Prostate gland (tissue), 2 donors: ENCODE data around the gene SOX5. TPM values are rescaled to one million over a fixed set of nuclear protein-coding genes. Genes with fewer than 3 reads are reported as not detected.

Experiments
- DNase-seq: peaks from one replicate; pipeline ENCODE4 v3.0.0-alpha.2; 2019; ENCODE audit warnings: low spot score
- H3K27ac ChIP-seq, 2 donors: fragments of 200-600 bp; sonication (generic); 2 replicates each; pipeline ENCODE4 v1.5.1; 2017 to 2019
- H3K27me3 ChIP-seq: fragments of 200-600 bp; sonication (generic); replicated peaks from 2 replicates; pipeline ENCODE4 v1.5.1; 2019; ENCODE audit not compliant: insufficient read depth
- H3K36me3 ChIP-seq, 2 donors: fragments of 200-600 bp; sonication (generic); 1 replicate in 1 of 2; 2 replicates in 1 of 2; pipeline versions ENCODE4 v1.5.1 to v1.8.1; 2017 to 2019
- H3K4me1 ChIP-seq: fragments of 200-600 bp; sonication (generic); replicated peaks from 2 replicates; pipeline ENCODE4 v1.5.1; 2019
- H3K4me3 ChIP-seq, 2 donors: fragments of 200-600 bp; sonication (generic); 2 replicates each; pipeline ENCODE4 v1.5.1; 2017 to 2019
- H3K9me3 ChIP-seq: fragments of 200-600 bp; sonication (generic); 2 replicates; pipeline ENCODE4 v1.5.1; 2017
- CTCF ChIP-seq, 4 experiments: fragments of 200-600 bp in 2 of 4; fragments of 450-650 bp in 2 of 4; sonication (generic) in 2 of 4; IDR thresholded peaks; 1 replicate in 3 of 4; 2 replicates in 1 of 4; pipeline ENCODE4 v1.5.1; 2016 to 2019; ENCODE audit warnings: antibody characterized with exemption in 4 of 4, mild to moderate bottlenecking in 2 of 4, moderate library complexity in 2 of 4
- POLR2A ChIP-seq: fragments of 450-650 bp; IDR thresholded peaks from one replicate; pipeline ENCODE4 v1.6.1; 2016; ENCODE audit warnings: antibody characterized with exemption, mild to moderate bottlenecking
- POLR2AphosphoS5 ChIP-seq: sonication (generic); formaldehyde crosslinking; IDR thresholded peaks from one replicate; pipeline ENCODE4 v1.6.1; 2017; ENCODE audit warnings: antibody characterized with exemption
- WGBS: methylation state at CpG from one replicate; pipeline ENCODE4 v1.1.5; 2018; 5-methylcytosine and 5-hydroxymethylcytosine counted together
- intact Hi-C: fragments of 100-400 bp; cut with DNase I; formaldehyde crosslinking; loops from one replicate; pipeline ENCODE4 v1.14.2; 2022
- total RNA-seq, 2 donors: library from RNA; depleted of rRNA; stranded (reverse); fragments of >200 nt; gene quantifications; one replicate each; pipeline ENCODE4 v1.1.0, GENCODE V29; 2016

The SOX5 gene
- total RNA-seq, 2 donors from 2014 or later, result 3.7 to 7.8 TPM

DNA sequence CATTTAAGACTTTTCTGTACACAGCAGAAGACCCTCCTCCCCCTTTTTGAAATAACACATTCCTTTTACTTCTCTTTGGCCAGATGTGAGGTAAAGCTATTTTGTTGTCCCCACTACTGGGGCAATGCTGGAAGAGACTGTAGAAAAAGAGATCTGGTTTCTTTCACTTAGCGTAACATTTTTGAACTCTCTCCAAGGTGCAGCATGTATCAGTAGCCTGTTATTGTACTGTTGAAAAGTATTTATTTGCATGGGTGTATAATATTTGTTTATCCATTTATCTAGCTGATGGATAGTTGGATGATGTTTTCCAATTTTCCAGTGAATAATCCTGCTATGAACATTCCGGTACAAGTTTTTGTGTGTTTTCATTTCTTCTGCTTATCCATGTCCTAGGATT is 335.2 kb downstream of the SOX5 start:
- Histone ChIP-seq H3K4me3 (no peak overlapping the region), H3K36me3 (no peaks in the 10 kb centered on the region), H3K4me1 (no peaks in the 10 kb centered on the region), H3K27ac (no peak overlapping the region), H3K27me3 (no peaks in the 10 kb centered on the region), H3K9me3 (no peaks in the 10 kb centered on the region)
- TF ChIP-seq CTCF (IDR thresholded peaks at IDR 0.05), result no peak
- TF ChIP-seq POLR2AphosphoS5, result no peak
- no peak for TF ChIP-seq POLR2A
- intact Hi-C loops, result no loop called here
- WGBS, result 75% methylated on average over 2 of the region's 2 CpGs
- DNase-seq, result no peak

DNA sequence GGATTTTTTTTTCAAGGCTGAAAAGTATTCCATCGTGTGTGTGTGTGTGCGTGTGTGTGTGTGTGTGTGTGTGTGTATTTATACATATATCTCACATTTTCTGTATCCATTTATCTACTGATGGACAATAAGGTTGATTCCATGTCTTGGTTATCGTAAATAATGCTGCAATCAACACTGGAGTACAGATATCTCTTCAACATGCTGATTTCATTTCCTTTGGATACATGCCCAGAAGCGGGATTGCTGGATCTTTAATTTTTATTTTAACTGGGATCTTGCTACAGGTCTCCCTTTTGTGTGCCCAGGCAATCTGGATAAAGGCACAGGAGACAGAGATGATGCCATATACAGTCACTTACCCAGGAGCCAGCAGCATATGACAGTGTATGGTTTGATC is 338.1 kb downstream of the SOX5 start:
- H3K4me1 ChIP-seq, result no peaks in the 10 kb centered on the region
- no peak overlapping the region for H3K4me3 ChIP-seq
- intact Hi-C loops, result no loop called here
- no peak overlapping the region for H3K27ac ChIP-seq
- WGBS, result 73% methylated on average over 4 of the region's 4 CpGs
- no peak for TF ChIP-seq POLR2A
- TF ChIP-seq POLR2AphosphoS5, result no peak
- TF ChIP-seq CTCF (IDR thresholded peaks at IDR 0.05), result no peak
- no peaks in the 10 kb centered on the region for H3K27me3 ChIP-seq
- no peaks in the 10 kb centered on the region for H3K36me3 ChIP-seq
- H3K9me3 ChIP-seq, result no peaks in the 10 kb centered on the region
- no peak for DNase-seq

GRCh38 chr12:23600919-23601318 is 348.6 kb downstream of the SOX5 start:
- Histone ChIP-seq H3K27ac (no peak overlapping the region), H3K27me3 (no peaks in the 10 kb centered on the region), H3K4me1 (no peaks in the 10 kb centered on the region), H3K9me3 (no peaks in the 10 kb centered on the region), H3K36me3 (no peaks in the 10 kb centered on the region), H3K4me3 (no peak overlapping the region)
- WGBS, result 96% methylated on average over 5 of the region's 5 CpGs
- intact Hi-C loops, result no loop called here
- no peak for DNase-seq
- TF ChIP-seq POLR2AphosphoS5 (no peak), POLR2A (no peak), CTCF (IDR thresholded peaks at IDR 0.05) (no peak)

GRCh38 chr12:23596568-23596967 is 352.9 kb downstream of the SOX5 start:
- Histone ChIP-seq H3K27ac (no peak overlapping the region), H3K36me3 (no peaks in the 10 kb centered on the region), H3K4me1 (no peaks in the 10 kb centered on the region), H3K9me3 (no peaks in the 10 kb centered on the region), H3K27me3 (no peaks in the 10 kb centered on the region), H3K4me3 (no peak overlapping the region)
- intact Hi-C loops, result no loop called here
- no peak for TF ChIP-seq POLR2AphosphoS5
- no peak for TF ChIP-seq POLR2A
- no peak for TF ChIP-seq CTCF (IDR thresholded peaks at IDR 0.05)
- WGBS, result 76% methylated on average over 3 of the region's 3 CpGs
- no peak for DNase-seq

GRCh38 chr12:23587833-23588559 is 361.5 kb downstream of the SOX5 start:
- no peak for TF ChIP-seq POLR2AphosphoS5
- no peak for TF ChIP-seq POLR2A
- TF ChIP-seq CTCF (IDR thresholded peaks at IDR 0.05), result no peak
- Histone ChIP-seq H3K27ac (no peak overlapping the region), H3K4me1 (no peaks in the 10 kb centered on the region), H3K4me3 (no peak overlapping the region), H3K27me3 (no peaks in the 10 kb centered on the region), H3K9me3 (no peaks in the 10 kb centered on the region), H3K36me3 (no peaks in the 10 kb centered on the region)
- 73% methylated on average over 4 of the region's 4 CpGs for WGBS
- intact Hi-C loops, result no loop called here
- DNase-seq, result no peak
